IPS-18a (cell line): ENCODE measurements around the gene RIPK4.
A peak's percentile ranks its signal among the peaks of the same experiment; 100 is the strongest.
"Not testable (repeated sequence)": the region's sequence is repeated elsewhere in the genome, so short reads cannot be mapped to it uniquely, and the experiment has no call there.

Experiments used
- H3K27ac ChIP-seq: one replicate; pipeline ENCODE4 v1.5.1; 2013; ENCODE audit warnings: low read length
- H3K27me3 ChIP-seq: one replicate; pipeline ENCODE4 v1.6.1; 2013; ENCODE audit warnings: mild to moderate bottlenecking, low read length; ENCODE audit not compliant: control insufficient read depth, insufficient read depth
- H3K36me3 ChIP-seq: one replicate; pipeline ENCODE4 v1.6.1; 2013; ENCODE audit warnings: low read depth, low read length; ENCODE audit not compliant: control insufficient read depth
- H3K4me1 ChIP-seq: one replicate; pipeline ENCODE4 v1.6.1; 2013; ENCODE audit warnings: low read depth, low read length; ENCODE audit not compliant: control insufficient read depth
- H3K4me3 ChIP-seq: one replicate; pipeline ENCODE4 v1.5.1; 2013; ENCODE audit warnings: low read length
- H3K9ac ChIP-seq: one replicate; pipeline ENCODE4 v1.6.1; 2013; ENCODE audit warnings: mild to moderate bottlenecking, low read length, moderate library complexity
- H3K9me3 ChIP-seq: one replicate; pipeline ENCODE4 v1.6.1; 2013; ENCODE audit warnings: low read depth, low read length; ENCODE audit not compliant: control insufficient read depth

The RIPK4 gene

DNA sequence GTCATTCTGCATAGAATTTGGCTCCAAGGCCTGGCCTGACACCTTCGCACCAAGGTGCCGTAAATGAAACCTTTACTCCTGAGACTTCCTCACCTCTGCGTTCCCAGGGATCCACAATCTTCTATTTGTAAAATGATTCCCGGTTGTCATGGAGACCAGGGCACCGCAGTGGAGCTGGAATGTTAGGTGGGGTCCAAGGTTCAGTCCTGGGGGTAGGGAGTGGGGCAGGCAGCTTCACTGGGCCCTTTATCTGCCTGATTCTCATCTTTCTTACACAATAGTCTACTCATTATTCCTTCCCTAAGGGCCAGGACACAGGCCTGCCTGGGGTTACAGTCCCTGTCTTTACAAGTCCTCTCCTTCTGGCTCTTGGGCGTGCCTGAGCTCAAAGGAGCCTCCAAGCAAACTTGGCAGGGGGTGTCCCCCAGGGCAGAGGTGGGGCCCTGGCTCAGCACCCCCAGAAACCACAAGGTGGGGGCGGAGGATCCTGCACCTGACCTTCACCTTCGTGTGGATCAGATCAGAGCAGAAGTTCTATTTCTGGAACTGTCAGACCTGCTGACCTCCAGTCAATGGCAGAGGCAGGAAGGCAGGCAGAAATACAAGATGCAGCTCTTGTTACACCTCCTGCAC lies 51.1 kb downstream of the RIPK4 start:
- H3K27me3 ChIP-seq = peaks cover 8% of the 10 kb centered on the region
- H3K9me3 ChIP-seq = no peaks in the 10 kb centered on the region
- no peak overlapping the region for H3K4me3 ChIP-seq
- no peaks in the 10 kb centered on the region for H3K36me3 ChIP-seq
- no peak overlapping the region for H3K9ac ChIP-seq
- peaks cover 16% of the 10 kb centered on the region for H3K4me1 ChIP-seq
- no peak overlapping the region for H3K27ac ChIP-seq

DNA sequence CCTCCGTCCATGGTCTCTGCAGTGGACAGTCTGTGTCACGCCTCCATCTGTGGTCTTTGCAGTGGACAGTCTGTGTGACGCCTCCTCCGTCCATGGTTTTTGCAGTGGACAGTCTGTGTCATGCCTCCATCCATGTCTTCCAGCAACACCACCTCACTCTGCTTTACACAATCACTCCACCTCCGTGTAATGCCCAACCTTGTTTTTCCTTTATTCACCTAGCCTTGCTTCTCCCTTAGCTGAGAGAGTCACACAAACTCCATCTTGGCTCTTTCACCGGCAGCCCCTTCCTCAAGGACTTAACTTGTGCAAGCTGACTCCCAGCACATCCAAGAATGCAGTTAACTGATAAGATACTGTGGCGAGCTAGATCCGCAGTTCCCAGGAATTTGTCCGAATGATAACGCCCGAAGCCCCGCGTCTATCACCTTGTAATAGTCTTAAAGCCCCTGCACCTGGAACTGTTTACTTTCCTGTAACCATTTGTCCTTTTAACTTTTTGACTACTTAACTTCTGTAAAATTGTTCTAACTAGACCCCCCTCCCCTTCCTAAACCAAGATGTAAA lies 52.5 kb downstream of the RIPK4 start:
- H3K27me3 ChIP-seq, H3K9me3 ChIP-seq, H3K36me3 ChIP-seq, H3K4me3 ChIP-seq, H3K9ac ChIP-seq, H3K27ac ChIP-seq: not testable (repeated sequence)
- H3K4me1 ChIP-seq = peaks cover 16% of the 10 kb centered on the region

- Histone ChIP-seq H3K36me3 (no peaks in the 10 kb centered on the region), H3K27ac (no peak overlapping the region), H3K27me3 (peaks cover 8% of the 10 kb centered on the region), H3K4me3 (no peak overlapping the region), H3K4me1 (peaks cover 16% of the 10 kb centered on the region), H3K9ac (no peak overlapping the region), H3K9me3 (no peaks in the 10 kb centered on the region)
Observed at GRCh38 chr21:41713495-41714281, 53.2 kb downstream of the RIPK4 start.

DNA sequence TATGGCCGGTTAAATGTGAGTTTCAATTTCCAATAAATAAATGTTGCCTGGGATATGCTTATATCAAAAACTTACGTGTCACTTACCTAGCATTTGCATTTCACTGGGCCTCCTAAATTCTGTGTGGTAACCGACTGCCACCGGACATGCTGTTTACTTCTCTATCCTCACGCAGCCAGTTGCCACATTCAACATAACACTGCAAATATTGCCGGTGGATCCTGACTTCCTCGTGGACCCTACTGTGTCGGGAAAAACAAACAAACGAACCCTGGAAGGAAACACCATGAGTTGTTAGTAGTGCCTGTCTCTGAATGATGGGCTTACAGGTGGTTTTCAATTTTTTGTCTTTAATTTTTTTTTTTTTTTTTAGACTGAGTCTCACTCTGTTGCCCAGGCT lies 54.1 kb downstream of the RIPK4 start:
- no peaks in the 10 kb centered on the region for H3K36me3 ChIP-seq
- H3K27me3 ChIP-seq = peaks cover 8% of the 10 kb centered on the region
- peak overlapping the region; percentile 41 for H3K4me3 ChIP-seq
- H3K9ac ChIP-seq = no peak overlapping the region
- H3K9me3 ChIP-seq = no peaks in the 10 kb centered on the region
- H3K4me1 ChIP-seq = peaks cover 16% of the 10 kb centered on the region
- no peak overlapping the region for H3K27ac ChIP-seq

DNA sequence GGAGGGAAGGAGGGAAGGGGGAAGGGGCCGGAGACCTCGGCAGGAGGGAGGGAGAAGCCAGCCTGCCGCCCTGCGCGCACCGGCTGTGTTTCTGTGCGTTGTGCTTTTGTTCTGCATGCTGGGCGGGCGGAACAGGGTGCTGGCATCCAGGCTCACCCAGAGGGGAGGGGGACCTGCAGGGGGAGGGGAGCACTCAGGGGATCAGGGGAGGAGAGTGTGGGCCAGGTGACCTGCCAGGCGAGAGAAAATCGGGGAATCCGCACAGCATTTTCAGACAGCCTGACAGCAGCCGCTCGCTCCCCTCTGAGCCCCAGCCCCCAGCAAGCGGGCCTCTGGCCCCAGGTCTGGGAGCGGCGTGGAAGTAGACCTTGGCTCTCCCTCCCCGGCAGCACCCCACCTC lies 54.7 kb downstream of the RIPK4 start:
- no peak overlapping the region for H3K9ac ChIP-seq
- peaks cover 8% of the 10 kb centered on the region for H3K27me3 ChIP-seq
- no peaks in the 10 kb centered on the region for H3K36me3 ChIP-seq
- peak overlapping the region; percentile 41 for H3K4me3 ChIP-seq
- peaks cover 16% of the 10 kb centered on the region for H3K4me1 ChIP-seq
- no peak overlapping the region for H3K27ac ChIP-seq
- no peaks in the 10 kb centered on the region for H3K9me3 ChIP-seq

- Histone ChIP-seq H3K27me3 (peaks cover 8% of the 10 kb centered on the region), H3K4me1 (peaks cover 16% of the 10 kb centered on the region), H3K27ac (no peak overlapping the region), H3K4me3 (peak overlapping the region; percentile 41), H3K9me3 (no peaks in the 10 kb centered on the region), H3K9ac (no peak overlapping the region), H3K36me3 (no peaks in the 10 kb centered on the region)
Observed at GRCh38 chr21:41711416-41712007, 55.3 kb downstream of the RIPK4 start.

DNA sequence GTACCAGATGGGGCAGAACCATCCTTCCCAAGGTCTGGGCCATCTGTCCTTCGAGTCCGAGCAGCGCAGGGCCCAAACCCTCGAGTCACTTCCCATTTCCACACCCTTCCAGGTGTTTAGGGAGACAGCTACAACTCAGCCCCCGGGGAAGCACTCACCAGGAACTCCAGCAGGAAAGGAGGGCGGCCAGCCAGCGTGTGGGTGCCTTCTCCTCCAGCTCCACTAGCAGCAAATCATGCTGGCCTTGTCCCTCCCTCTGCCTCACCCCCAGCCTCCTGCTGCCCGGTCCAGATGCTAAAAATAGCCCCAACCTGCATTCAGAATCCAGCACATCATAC lies 56.1 kb downstream of the RIPK4 start:
- H3K27ac ChIP-seq = no peak overlapping the region
- H3K9ac ChIP-seq = no peak overlapping the region

GRCh38 chr21:41709965-41710822 lies 56.7 kb downstream of the RIPK4 start:
- Histone ChIP-seq H3K4me3 (no peak overlapping the region), H3K9ac (no peak overlapping the region), H3K27me3 (peaks cover 8% of the 10 kb centered on the region), H3K27ac (no peak overlapping the region), H3K36me3 (no peaks in the 10 kb centered on the region), H3K9me3 (no peaks in the 10 kb centered on the region), H3K4me1 (peaks cover 16% of the 10 kb centered on the region)

More for the DNA sequence above, 56.1 kb downstream of the RIPK4 start:
- Histone ChIP-seq H3K4me3 (no peak overlapping the region), H3K27me3 (peaks cover 8% of the 10 kb centered on the region), H3K36me3 (no peaks in the 10 kb centered on the region), H3K9me3 (no peaks in the 10 kb centered on the region), H3K4me1 (peaks cover 16% of the 10 kb centered on the region)

GRCh38 chr21:41709166-41709565 lies 57.7 kb downstream of the RIPK4 start:
- no peak overlapping the region for H3K27ac ChIP-seq

GRCh38 chr21:41707960-41708330 lies 58.9 kb downstream of the RIPK4 start:
- no peaks in the 10 kb centered on the region for H3K36me3 ChIP-seq
- peaks cover 16% of the 10 kb centered on the region for H3K4me1 ChIP-seq
- H3K4me3 ChIP-seq = no peak overlapping the region
- H3K9ac ChIP-seq = no peak overlapping the region
- no peak overlapping the region for H3K27ac ChIP-seq
- H3K9me3 ChIP-seq = no peaks in the 10 kb centered on the region
- peaks cover 8% of the 10 kb centered on the region for H3K27me3 ChIP-seq

More at GRCh38 chr21:41709166-41709565, 57.7 kb downstream of the RIPK4 start:
- Histone ChIP-seq H3K36me3 (no peaks in the 10 kb centered on the region), H3K9ac (no peak overlapping the region), H3K27me3 (peaks cover 8% of the 10 kb centered on the region), H3K4me1 (peaks cover 16% of the 10 kb centered on the region), H3K4me3 (no peak overlapping the region), H3K9me3 (no peaks in the 10 kb centered on the region)
